Tibial artery (tissue), 4 donors: ENCODE results near the gene CXCL13.

ENCODE experiments used
- DNase-seq, 2 donors: peaks; one replicate each; pipeline ENCODE4 v3.0.0-alpha.2; 2019
- H3K27ac ChIP-seq, 2 donors: fragments of 200-600 bp; sonication (generic) in 1 of 2; 1 replicate in 1 of 2; 2 replicates in 1 of 2; pipeline ENCODE4 v1.5.1; 2018 to 2019; ENCODE audit warnings: mild to moderate bottlenecking in 1 of 2
- H3K27me3 ChIP-seq, 2 donors: fragments of 200-600 bp; sonication (generic) in 1 of 2; one replicate each; pipeline versions ENCODE4 v1.5.1 to v1.6.0; 2016 to 2019
- H3K36me3 ChIP-seq, 3 donors: fragments of 200-600 bp; sonication (generic) in 2 of 3; one replicate each; pipeline ENCODE4 v1.5.1; 2016 to 2019; ENCODE audit warnings: mild to moderate bottlenecking in 2 of 3
- H3K4me1 ChIP-seq, 4 donors: fragments of 200-600 bp; sonication (generic) in 2 of 4; 1 replicate in 3 of 4; 2 replicates in 1 of 4; pipeline ENCODE4 v1.5.1; 2016 to 2019
- H3K4me3 ChIP-seq, 2 donors: fragments of 200-600 bp; sonication (generic) in 1 of 2; 1 replicate in 1 of 2; 2 replicates in 1 of 2; pipeline ENCODE4 v1.5.1; 2018 to 2019; ENCODE audit warnings: mild to moderate bottlenecking in 2 of 2
- H3K9me3 ChIP-seq, 3 donors: fragments of 200-600 bp; sonication (generic) in 1 of 3; one replicate each; pipeline ENCODE4 v1.5.1; 2016 to 2019
- CTCF ChIP-seq, 2 experiments: fragments of 200-600 bp in 1 of 2; fragments of 450-650 bp in 1 of 2; IDR thresholded peaks; one replicate each; pipeline ENCODE4 v1.5.1; 2017 to 2019; ENCODE audit warnings: antibody characterized with exemption in 2 of 2, mild to moderate bottlenecking in 1 of 2, moderate library complexity in 1 of 2
- intact Hi-C: fragments of 100-400 bp; cut with DNase I; formaldehyde crosslinking; loops from one replicate; pipeline ENCODE4 v1.15.0; 2023; ENCODE audit warnings: low total_unique reads

The CXCL13 gene

GRCh38 chr4:77582711-77583110 is 22.9 kb upstream of the CXCL13 start:
- Histone ChIP-seq H3K4me3 (no peak overlapping the region), H3K27me3 (no peaks in the 10 kb centered on the region), H3K36me3 (no peaks in the 10 kb centered on the region), H3K9me3 (no peaks in the 10 kb centered on the region), H3K27ac (no peak overlapping the region), H3K4me1 (peaks cover 0 to 14% (median 4%) of the 10 kb centered on the region in 4 donors)
- intact Hi-C loops, result no loop called here
- no peak for TF ChIP-seq CTCF (IDR thresholded peaks at IDR 0.05)
- DNase-seq, result no peak

- no peak overlapping the region for H3K4me3 ChIP-seq
- TF ChIP-seq CTCF (IDR thresholded peaks at IDR 0.05), result no peak
- peaks cover 0 to 5% (median 0%) of the 10 kb centered on the region in 4 donors for H3K4me1 ChIP-seq
- intact Hi-C loops, result no loop called here
- no peak for DNase-seq
- H3K36me3 ChIP-seq, result no peaks in the 10 kb centered on the region
- H3K27ac ChIP-seq, result no peak overlapping the region
- H3K27me3 ChIP-seq, result no peaks in the 10 kb centered on the region
- H3K9me3 ChIP-seq, result no peaks in the 10 kb centered on the region
Measured at GRCh38 chr4:77586951-77587383, 18.7 kb upstream of the CXCL13 start.

GRCh38 chr4:77590482-77590881 is 15.1 kb upstream of the CXCL13 start:
- no peak for TF ChIP-seq CTCF (IDR thresholded peaks at IDR 0.05)
- Histone ChIP-seq H3K9me3 (no peaks in the 10 kb centered on the region), H3K27ac (no peak overlapping the region), H3K36me3 (no peaks in the 10 kb centered on the region), H3K4me1 (no peaks in the 10 kb centered on the region), H3K4me3 (no peak overlapping the region), H3K27me3 (no peaks in the 10 kb centered on the region)
- DNase-seq, result no peak
- intact Hi-C loops, result no loop called here

- no peak overlapping the region for H3K27ac ChIP-seq
- no peaks in the 10 kb centered on the region for H3K4me1 ChIP-seq
- no peaks in the 10 kb centered on the region for H3K27me3 ChIP-seq
- H3K4me3 ChIP-seq, result no peak overlapping the region
- intact Hi-C loops, result no loop called here
- no peaks in the 10 kb centered on the region for H3K36me3 ChIP-seq
- no peak for TF ChIP-seq CTCF (IDR thresholded peaks at IDR 0.05)
- no peaks in the 10 kb centered on the region for H3K9me3 ChIP-seq
- no peak for DNase-seq
Measured at GRCh38 chr4:77591532-77591931, 14.1 kb upstream of the CXCL13 start.

- H3K4me3 ChIP-seq, result no peak overlapping the region
Measured at GRCh38 chr4:77593101-77593500, 12.5 kb upstream of the CXCL13 start.

More at GRCh38 chr4:77593101-77593500, 12.5 kb upstream of the CXCL13 start:
- Histone ChIP-seq H3K36me3 (no peaks in the 10 kb centered on the region), H3K4me1 (no peaks in the 10 kb centered on the region), H3K27ac (no peak overlapping the region), H3K27me3 (no peaks in the 10 kb centered on the region), H3K9me3 (no peaks in the 10 kb centered on the region)
- no peak for DNase-seq
- TF ChIP-seq CTCF (IDR thresholded peaks at IDR 0.05), result no peak
- intact Hi-C loops, result no loop called here
